HG03520 (cell line): ENCODE results near the gene PSMD3.
"Not testable (repeated sequence)": the region's sequence is repeated elsewhere in the genome, so short reads cannot be mapped to it uniquely, and the experiment has no call there.

ENCODE experiments used
- ATAC-seq: cut with Tn5 transposase; IDR thresholded peaks from one replicate; pipeline ENCODE4 v1.9.1; 2021; ENCODE audit warnings: mild to moderate bottlenecking, moderate library complexity; ENCODE audit not compliant: unreplicated experiment

The PSMD3 gene

DNA sequence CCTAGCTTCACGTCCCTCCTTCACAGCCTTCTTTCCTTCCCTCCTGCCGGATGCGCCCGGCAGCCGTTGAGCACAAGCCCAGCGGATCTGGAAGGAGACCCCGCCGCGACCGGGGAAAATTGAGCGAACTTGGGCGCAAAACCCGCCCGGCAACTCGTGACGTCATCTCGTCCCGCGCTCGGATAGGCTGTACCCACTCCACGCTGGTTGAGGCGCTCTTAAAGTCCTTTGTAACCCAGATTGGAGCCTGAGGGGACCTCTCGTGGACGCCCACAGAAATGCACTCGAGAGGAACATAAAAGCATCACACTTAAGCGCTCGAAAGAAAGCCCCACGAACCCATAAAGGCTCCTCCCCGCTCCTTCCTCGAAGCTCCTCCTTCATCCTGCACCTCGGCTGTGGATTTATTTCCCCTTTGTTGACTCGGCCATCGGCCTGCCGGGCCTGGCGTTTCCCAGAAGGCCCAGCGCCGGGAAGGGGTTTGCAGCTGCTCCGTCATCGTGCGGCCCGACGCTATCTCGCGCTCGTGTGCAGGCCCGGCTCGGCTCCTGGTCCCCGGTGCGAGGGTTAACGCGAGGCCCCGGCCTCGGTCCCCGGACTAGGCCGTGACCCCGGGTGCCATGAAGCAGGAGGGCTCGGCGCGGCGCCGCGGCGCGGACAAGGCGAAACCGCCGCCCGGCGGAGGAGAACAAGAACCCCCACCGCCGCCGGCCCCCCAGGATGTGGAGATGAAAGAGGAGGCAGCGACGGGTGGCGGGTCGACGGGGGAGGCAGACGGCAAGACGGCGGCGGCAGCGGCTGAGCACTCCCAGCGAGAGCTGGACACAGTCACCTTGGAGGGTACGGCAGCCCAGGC lies at the start of gene PSMD3:
TSS of gene PSMD3 (plus strand) at position 457 of the 856 bp plus-strand sequence. CDS start at position 621, 164 bp downstream.
- ATAC-seq: peak; percentile 92

DNA sequence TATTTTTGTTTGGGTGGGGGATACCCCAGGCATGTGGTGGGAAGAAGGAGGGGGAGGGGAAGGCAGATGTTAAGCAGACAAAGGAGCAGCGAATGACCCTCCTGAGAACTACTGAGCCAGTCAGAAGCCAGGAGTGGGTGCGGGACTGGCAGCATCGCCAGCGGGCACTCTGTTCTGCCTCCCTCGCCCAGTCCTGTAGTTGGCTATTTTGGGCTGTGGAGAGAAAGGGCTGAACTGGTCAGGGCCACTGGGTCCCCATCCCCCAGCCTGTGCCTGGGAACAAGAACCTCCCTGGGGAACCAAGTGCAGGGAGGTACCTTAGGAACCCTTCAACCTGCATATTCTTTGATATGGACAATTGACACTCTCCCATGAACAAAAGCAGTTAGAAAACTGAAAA lies 46.7 kb upstream of the PSMD3 start:
- no peak for ATAC-seq

DNA sequence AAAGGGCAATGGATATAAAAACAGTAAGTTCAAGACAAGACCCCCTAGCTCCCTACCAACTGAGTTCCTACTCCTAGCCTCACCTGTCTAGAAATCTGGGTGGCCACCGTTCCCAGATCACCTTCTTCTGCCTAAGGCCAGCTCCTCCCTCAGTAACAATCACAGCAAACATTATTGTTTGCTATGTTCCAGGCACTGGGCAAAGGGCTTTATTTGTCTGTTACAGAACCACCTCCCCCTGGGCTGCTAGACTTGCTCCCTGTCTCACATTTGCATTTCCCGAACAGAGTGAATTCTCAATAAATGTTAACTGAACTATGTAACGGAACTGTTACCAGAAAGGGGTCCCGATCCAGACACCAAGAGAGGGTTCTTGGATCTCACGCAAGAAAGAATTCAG lies 46.3 kb upstream of the PSMD3 start:
- no peak for ATAC-seq

DNA sequence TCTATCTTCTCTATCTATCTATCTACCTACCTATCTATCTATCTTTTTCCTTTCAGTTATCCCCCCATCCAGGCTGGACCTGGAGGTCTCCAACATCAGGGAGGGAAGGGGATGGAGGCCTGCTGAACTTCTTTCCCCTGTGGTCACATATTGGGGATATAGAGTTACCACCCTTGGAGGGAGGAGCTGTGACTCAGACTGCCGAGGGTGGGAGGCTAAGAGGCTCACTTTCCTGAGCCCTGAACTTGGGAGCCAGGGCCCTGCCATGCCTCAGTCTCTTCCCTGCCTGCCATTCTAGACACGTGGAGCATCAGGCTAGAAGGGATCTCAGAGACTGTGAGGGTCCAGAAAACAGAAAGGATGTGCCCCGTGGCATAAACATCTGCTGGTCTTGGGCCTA lies 44.7 kb upstream of the PSMD3 start:
- ATAC-seq: no peak

DNA sequence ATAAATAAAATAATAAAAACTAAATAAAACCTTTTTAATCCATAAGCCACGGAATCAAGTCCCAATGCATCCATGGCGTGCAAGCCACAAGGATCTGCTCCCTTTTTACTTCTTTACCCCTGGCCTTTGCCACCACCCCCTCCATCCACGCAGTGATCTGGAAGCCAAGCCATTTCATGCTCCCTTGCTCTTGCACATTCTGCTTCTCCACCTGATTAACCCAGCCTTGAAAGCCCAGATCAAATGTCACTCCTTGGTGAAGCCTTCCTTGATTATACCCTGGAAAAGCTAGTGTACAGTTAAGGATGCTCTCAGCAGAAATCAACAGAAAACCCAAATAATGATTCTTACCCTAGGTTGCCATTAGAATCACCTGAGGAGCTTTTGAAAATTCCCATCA lies 43.2 kb upstream of the PSMD3 start:
- ATAC-seq: no peak

DNA sequence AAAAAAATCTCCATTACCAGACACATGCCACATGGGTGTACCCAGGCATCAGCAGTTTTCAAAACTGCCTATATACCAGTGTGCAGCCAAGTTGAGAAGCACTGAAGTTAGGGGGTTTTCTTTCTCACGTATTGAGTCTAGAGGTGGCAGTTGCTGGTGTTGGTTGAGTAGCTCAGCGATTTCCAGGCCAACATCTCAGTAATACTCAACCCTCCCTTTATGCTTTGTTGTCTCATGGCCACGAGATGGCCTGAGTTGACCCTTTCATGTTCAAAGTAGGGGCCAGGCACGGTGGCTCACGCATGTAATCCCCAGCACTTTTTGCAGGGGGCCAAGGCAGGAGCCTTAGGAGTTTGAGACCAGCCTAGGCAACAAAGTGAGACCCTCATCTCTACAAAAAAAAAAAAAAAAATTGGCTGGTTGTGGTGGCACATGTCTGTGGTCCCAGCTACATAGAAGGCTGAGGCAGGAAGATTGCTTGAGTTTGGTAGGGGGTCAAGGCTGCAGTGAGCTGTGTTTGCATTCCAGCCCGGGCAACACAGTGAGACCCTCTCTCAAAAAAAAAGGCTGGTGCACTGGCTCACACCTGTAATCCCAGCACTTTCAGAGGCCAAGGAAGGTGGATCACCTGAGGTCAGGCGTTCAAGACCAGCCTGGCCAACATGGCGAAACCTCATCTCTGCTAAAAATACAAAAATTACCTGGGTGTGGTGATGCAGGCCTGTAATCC lies 42.3 kb upstream of the PSMD3 start:
- ATAC-seq: no peak

DNA sequence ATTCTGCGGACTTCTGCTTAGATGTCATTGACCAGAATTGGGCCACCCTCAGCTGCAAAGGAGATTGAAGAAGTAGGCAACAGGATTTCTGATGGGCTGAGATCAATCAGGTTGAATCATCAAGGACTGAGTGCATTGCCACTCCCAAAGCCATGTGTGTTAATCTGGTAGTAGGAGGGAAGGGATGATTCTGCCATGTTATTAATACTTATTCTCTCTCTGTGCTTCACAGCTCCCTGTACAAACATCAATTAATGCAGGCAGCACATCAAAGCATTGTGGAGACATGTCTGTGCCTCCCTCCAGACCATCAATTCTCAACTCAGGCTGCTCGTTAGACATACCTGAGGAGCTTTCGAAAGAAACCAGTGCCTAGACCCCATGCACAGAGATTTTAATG lies 41.5 kb upstream of the PSMD3 start:
- ATAC-seq: no peak

DNA sequence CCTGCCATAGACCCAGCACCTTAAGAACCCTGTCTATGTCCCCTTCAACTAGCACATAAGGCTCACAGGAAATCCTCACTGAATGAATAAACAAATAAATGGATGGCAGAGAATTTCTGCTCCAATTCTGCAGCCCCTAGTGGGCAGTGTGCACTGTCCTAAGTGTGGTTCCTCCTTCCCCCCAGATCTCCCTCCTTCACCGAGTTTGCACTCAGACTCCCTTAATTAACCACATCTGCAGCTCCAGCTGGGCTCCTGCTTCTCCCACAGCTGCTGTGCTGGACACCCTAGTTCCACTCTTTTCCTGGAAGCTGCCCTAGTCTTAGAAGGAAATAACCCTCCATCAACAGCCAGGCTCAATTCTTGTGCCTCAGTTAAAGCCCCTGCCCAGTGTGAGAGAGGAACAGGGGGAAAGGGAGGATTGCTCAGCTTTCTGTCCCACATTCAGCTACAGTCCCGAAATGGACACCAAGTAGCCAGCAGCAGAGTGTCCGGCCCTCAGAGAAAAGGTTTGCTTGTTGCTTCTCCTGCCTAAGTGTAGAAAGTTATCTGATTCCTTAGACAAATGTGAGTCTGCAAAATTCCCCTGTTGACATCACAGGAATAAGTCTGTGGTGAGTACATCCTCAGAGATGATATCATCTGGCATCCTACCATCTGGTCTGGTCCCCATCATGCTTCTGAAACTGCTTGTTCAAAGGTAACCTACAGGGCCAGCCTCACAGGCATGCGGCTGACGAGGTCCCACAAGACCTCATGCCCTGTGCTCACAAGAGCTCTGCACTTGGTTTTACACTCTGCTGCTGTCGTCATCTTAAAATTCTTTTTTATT lies 40.8 kb upstream of the PSMD3 start:
- no peak for ATAC-seq

DNA sequence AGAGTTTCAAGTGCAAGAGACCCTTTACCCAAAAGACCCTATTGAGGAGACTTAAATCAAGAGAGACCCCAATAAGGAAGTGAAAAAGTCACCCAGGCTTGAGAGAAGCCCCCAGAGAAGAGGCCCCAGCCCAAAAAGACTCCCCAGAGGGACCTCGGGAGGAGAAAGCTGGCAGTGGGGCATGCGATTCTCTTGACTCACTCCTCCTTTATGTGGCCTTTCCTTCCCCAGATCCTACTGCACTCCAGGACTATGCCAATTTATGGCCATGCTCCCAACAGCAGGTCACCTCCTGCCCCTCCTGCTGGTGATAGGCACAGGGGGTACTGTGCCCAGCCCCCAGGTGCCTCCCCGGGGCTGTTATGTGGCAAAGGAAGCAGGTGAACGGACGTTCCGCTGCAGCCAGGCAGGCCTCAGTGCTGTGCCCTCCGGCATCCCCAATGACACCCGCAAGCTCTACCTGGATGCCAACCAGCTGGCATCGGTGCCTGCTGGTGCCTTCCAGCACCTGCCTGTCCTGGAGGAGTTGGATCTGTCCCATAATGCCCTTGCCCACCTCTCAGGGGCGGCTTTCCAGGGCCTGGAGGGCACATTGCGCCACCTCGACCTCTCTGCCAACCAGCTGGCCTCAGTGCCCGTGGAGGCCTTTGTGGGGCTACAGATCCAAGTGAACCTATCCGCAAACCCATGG lies 36.8 kb upstream of the PSMD3 start:
- ATAC-seq: no peak

DNA sequence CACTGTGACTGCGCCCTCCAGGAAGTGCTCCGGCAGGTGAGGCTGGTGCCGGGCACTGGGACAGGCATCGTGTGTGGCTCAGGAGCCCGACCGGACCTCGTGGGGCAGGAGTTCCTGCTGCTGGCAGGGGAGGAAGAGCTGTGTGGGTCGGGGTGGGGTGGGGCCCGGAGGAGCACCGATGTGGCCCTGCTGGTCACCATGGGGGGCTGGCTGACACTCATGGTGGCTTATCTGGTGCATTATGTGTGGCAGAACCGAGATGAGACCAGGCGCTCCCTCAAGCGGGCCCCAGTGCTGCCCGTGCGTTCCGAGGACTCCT lies 36.3 kb upstream of the PSMD3 start:
- ATAC-seq: no peak

DNA sequence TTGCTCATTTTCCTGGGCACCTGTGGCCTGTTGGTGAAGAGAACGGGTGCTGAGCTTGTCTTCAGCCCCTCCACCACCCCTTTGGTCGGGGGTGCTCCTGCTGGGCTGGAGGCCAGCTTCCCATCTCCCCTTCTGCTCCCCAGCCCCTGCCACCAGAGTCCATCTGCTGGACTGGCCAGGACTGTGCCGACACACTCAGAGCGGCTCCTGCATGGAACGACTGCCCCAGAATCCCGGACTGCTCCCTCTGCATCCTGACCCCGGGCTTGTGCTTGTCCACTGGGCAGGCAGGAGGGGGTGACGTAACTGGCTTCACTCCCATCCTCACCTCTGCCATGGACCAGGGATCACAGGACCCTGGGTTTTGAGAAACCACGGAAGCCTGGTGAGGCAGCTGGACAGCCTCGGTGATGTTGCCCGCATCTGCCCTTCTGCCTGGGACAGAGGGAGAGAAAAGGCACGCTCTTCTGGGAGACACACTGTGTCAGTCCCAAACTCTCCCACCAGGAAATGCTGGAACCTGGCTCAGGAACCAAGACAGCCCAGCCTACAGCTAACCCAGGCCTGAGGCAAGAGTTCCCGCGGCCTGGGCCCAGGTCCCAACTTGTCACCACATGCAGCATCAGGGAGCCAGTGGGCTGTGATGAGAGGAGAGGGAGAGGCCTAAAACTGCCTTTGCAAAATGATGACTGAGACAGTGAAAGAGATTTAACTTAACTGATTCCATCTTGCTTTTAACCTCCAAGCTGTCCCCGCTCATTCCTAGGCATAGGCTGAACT lies 33.9 kb upstream of the PSMD3 start:
- no peak for ATAC-seq

DNA sequence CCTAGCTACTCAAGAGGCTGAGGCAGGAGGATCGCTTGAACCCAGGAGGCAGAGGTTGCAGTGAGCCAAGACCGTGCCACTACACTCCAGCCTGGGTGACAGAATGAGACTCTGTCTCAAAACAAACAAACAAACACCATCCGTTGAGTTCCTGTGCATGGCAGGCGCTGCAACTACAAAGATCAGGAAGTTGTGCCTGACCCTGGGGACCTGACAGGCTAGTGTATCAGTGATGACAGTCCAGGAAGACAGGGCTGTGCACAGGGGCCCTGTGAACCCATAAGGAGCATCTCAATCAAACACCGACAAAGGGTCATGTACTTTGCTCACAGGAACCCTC lies 32.1 kb upstream of the PSMD3 start:
- not testable (repeated sequence) for ATAC-seq

DNA sequence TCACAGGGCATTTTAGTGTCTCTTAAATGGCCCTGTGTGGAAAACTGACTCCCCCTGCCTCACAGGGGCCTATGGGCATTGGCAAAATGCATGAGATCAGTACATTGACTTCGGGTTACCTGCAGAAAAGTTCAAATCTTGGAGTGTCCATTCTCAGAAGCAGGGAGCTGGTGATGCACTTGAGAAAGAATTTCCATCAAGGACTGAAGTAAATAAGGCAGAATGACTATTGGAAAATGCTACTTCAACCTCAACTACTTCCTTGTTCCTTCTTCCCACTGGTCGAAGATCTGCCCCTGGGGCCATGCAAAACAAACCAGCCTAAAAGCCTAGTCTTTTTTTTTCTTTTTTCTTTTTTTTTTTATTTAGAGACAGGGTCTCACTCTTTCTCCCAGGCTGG lies 31.6 kb upstream of the PSMD3 start:
- no peak for ATAC-seq

DNA sequence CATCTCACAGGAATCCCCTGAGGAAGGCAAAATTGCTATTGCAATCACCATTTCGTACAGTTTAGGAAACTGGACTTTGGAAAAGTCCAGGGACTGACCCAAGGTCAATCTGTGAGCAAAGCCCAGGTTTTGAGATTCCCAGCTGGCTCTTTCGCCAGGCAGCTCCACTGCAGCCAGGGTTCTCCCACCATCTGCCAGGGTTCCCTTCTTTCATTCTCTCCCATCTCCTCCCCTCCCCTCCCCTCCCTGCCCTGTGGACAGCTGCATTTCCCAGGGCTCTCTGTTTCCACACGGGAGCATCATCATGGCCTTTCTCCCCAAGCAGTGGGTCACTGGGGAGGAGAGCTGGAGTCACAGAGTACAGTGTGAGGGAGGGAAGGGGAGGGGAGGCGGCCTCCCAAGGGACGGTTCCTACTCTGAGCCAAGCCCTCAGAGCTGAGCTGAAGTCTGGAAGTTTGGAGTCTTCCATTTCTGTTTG lies 29.7 kb upstream of the PSMD3 start:
- no peak for ATAC-seq

DNA sequence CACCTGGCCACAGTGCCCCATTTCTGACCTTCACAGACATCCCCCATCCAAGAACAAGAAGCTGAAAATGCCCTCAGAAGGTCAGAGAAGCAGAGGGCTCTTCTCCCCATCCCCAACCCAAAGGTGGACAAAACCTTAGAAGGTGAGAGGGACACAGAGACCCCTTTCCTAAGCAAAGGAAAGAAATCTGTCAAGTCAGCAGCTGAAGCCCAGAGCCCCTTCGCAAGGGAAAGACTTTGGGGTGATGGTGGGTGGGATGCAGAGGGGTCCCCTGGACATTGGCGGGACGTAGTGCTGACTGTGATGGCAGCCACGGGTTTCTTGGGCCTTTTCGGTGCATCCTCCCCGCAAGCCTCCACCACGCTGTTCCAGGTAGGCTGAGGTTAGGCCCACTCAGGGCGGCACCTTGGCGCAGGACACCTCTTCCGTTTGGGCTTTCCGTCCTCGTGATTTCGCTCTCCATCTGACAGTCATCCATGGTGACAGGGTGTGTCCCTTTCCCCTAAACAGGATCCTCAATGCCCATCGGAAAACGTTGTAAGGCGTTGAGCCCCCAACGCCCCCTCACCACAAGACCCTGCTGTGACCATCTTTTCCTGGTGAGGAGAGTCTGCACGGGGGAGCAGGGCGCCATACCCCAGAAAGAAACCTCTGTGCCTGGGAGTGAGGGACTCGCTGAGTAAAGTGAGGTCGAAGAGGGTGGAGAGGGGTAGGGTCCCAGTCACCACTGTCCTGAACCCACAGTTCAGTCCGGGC lies 28.5 kb upstream of the PSMD3 start:
- ATAC-seq: peak; percentile 17

DNA sequence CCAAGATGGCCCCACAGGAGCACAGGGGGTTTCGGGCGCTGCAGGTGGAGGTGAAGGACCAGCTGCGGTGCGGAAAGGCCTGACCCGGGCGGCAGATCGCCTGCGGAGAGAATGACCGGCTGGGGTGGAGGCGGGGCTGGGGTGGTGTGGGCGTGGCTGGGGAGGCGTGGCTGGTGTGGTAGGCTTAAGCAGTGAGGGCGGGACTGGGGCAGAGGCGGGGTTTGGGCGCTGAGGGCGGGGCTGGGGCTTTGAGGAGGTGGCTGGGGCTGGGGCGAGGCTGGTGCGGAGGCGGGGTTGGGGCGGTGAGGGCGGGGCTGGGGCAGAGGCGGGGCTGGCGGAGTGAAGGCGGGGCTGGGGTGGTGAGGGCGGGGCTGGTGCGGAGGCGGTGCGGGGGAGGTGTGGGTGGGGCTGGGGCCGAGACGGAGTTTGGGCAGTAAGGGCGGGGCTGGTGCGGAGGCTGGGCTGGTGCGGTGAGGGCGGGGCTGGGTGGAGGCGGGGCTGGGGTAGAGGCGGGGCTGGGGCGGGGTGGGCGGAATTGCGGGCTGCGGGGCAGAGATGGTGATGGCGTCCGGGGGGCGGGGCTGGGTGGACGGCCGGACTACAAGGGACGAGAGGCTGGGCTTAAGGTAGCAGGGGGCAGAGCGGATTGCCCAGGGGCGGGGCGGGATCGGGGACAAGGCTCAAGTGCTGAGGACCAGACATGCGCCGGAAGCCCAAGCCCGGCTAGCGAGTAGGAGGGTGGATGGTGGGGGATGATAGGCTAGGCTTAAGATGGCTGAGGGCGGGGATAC lies 27.7 kb upstream of the PSMD3 start:
- peak; percentile 69 for ATAC-seq

DNA sequence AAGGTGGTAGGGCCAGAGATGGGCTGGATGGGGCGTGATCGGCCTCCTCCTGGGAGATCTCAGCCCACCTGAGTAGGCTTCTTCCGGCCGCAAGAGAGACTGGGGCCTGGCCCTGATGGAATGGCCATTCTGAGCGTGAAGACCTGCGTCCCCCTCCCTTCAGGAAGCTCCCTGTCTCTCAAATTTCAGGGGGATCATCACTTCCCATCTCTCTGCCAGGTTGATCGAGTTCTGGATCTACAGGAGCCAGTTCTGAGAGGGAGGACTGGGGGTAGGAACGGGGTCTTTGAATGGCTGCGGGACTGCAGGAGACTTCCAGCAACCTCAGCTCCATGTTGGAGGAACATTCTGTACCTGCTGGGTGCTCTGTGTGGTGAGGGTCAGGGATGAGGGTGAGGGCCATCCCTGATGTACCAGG lies 27.1 kb upstream of the PSMD3 start:
- ATAC-seq: no peak

DNA sequence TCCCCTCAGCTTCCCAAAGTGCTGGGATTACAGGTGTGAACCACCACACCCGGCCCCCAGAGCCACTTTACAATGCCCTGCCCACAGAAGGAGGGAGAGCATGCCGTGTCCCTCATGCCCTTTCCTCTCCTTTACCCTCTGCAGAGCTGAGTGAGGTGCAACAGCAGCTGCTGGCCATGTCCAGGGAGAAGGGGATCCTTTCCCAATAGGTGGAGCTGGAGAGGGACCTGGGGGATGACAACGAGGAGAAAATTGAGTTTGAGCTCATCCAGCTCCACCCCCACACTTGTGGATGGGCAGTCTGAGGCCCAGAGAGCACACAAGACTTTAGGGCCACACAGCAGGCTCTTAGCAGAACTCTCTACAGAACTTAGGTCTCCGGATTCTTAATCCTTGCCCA lies 25.7 kb upstream of the PSMD3 start:
- ATAC-seq: no peak
